22Rv1 (cell line): Measurements from ENCODE around the gene C16orf86.

Experiments
- H3K27ac ChIP-seq: fragments of 450-650 bp; 2 replicates; pipeline ENCODE4 v1.5.1; 2017
- ZFX ChIP-seq: fragments of 450-650 bp; IDR thresholded peaks from 2 replicates; pipeline ENCODE4 v1.6.1; 2017; ENCODE audit warnings: antibody characterized with exemption, borderline replicate concordance
- TF ChIP-seq, protein P1 (sequence below): fragments of 450-650 bp; IDR thresholded peaks from 2 replicates; pipeline ENCODE4 v1.5.1; 2017; ENCODE audit warnings: mild to moderate bottlenecking

Gene C16orf86

DNA sequence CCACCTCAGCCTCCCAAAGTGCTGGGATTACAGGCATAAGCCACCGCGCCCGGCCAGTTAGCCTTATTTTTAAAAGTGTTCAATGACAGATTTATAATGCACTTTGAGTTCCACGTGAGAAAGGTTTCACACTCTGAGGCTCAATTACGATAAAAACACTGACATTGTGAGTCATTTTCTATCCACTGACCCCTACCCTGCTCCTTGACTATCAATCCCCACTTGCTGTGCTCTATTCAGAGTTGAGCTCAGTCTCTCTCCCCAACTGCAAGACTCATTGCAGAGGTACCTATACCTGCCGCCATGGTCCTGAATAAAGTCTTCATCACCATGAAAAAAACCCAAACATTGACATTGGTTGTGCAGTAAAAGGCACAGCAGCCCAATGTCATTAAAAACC, 44.0 kb downstream of the C16orf86 start:
- TF ChIP-seq, protein P1, sequence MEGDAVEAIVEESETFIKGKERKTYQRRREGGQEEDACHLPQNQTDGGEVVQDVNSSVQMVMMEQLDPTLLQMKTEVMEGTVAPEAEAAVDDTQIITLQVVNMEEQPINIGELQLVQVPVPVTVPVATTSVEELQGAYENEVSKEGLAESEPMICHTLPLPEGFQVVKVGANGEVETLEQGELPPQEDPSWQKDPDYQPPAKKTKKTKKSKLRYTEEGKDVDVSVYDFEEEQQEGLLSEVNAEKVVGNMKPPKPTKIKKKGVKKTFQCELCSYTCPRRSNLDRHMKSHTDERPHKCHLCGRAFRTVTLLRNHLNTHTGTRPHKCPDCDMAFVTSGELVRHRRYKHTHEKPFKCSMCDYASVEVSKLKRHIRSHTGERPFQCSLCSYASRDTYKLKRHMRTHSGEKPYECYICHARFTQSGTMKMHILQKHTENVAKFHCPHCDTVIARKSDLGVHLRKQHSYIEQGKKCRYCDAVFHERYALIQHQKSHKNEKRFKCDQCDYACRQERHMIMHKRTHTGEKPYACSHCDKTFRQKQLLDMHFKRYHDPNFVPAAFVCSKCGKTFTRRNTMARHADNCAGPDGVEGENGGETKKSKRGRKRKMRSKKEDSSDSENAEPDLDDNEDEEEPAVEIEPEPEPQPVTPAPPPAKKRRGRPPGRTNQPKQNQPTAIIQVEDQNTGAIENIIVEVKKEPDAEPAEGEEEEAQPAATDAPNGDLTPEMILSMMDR: no peak
- TF ChIP-seq ZFX: no peak

GRCh38 chr16:67713647-67714273, 47.1 kb downstream of the C16orf86 start:
- TF ChIP-seq, protein P1: no peak
- no peak for TF ChIP-seq ZFX
- no peak overlapping the region for H3K27ac ChIP-seq

More for the DNA sequence above, 44.0 kb downstream of the C16orf86 start:
- no peak overlapping the region for H3K27ac ChIP-seq

- TF ChIP-seq, protein P1: no peak
- no peak for TF ChIP-seq ZFX
- H3K27ac ChIP-seq: no peak overlapping the region
Observed at GRCh38 chr16:67714522-67714921, 47.9 kb downstream of the C16orf86 start.

DNA sequence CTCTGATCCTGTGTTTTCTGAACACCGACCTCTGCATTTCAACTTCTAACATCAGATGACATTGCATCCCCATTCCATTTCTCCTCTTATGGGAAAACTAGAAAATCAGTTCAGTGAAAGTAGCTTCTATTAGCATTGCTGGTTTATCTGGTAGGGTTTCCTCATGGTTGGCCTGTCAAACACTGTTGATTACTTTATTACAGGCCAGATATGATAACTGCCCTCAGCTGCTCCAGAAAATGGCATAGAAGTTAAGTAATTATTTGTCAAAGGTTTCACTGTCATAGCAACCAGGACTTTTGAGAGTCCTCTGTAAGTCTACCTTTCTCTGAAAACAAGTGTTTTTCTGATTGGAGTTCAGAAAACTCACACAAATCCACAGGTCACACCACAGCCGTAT, 49.5 kb downstream of the C16orf86 start:
- no peak for TF ChIP-seq ZFX
- TF ChIP-seq, protein P1: no peak
- H3K27ac ChIP-seq: no peak overlapping the region
